Neural crest cell (in vitro differentiated cells): ENCODE data around the gene ZNF526. TPM values are rescaled to one million over a fixed set of nuclear protein-coding genes. Genes with fewer than 3 reads are reported as not detected.
"Not testable (repeated sequence)": the region's sequence is repeated elsewhere in the genome, so short reads cannot be mapped to it uniquely, and the experiment has no call there.

Experiments
- DNase-seq: peaks from one replicate; pipeline ENCODE4 v3.0.0; 2021; ENCODE audit warnings: low read depth, mixed read lengths, low spot score
- H3K27ac Mint-ChIP-seq: one replicate; pipeline ENCODE4 v1.8.0; 2021; ENCODE audit warnings: mild to moderate bottlenecking, mixed read lengths; ENCODE audit not compliant: unreplicated experiment
- H3K27me3 Mint-ChIP-seq: 2 replicates; pipeline ENCODE4 v1.8.0; 2021; ENCODE audit warnings: low read depth, mild to moderate bottlenecking, mixed read lengths
- H3K36me3 Mint-ChIP-seq: 2 replicates; pipeline ENCODE4 v1.8.0; 2021; ENCODE audit warnings: low read depth, mild to moderate bottlenecking, mixed read lengths
- H3K4me1 Mint-ChIP-seq: 2 replicates; pipeline ENCODE4 v1.8.0; 2021; ENCODE audit warnings: mixed read lengths
- H3K4me3 Mint-ChIP-seq: one replicate; pipeline ENCODE4 v1.8.0; 2021; ENCODE audit warnings: mild to moderate bottlenecking, mixed read lengths
- H3K9me3 Mint-ChIP-seq: 2 replicates; pipeline ENCODE4 v1.8.0; 2021; ENCODE audit warnings: mixed read lengths
- CTCF ChIP-seq: fragments of 200-600 bp; sonication (generic); conservative IDR thresholded peaks from 2 replicates; pipeline ENCODE4 v1.5.0; 2021; ENCODE audit warnings: antibody characterized with exemption, mild to moderate bottlenecking
- total RNA-seq: library from RNA; stranded (reverse); gene quantifications from 2 replicates; pipeline ENCODE4 v1.2.1, GENCODE V29; 2021

Gene ZNF526
- total RNA-seq, 1 donor from 2014 or later: 24.2 TPM

GRCh38 chr19:42261763-42262162 is 41.7 kb downstream of the ZNF526 start:
- Mint-ChIP-seq H3K4me3 (peak overlapping the region; percentile 19), H3K27me3 (no peaks in the 10 kb centered on the region), H3K4me1 (peaks cover 1% of the 10 kb centered on the region), H3K36me3 (no peaks in the 10 kb centered on the region), H3K9me3 (no peaks in the 10 kb centered on the region), H3K27ac (no peak overlapping the region)
- DNase-seq: no peak
- TF ChIP-seq CTCF: no peak

- not testable (repeated sequence) for H3K27ac Mint-ChIP-seq, DNase-seq, H3K9me3 Mint-ChIP-seq, H3K27me3 Mint-ChIP-seq, H3K36me3 Mint-ChIP-seq
- H3K4me3 Mint-ChIP-seq: peak overlapping the region; percentile 34
- peaks cover 23% of the 10 kb centered on the region for H3K4me1 Mint-ChIP-seq
Measured at GRCh38 chr19:42266105-42266504, 46.0 kb downstream of the ZNF526 start.

GRCh38 chr19:42266928-42267603 is 47.0 kb downstream of the ZNF526 start:
- not testable (repeated sequence) for H3K4me3 Mint-ChIP-seq

GRCh38 chr19:42267644-42268141 is 47.6 kb downstream of the ZNF526 start:
- Mint-ChIP-seq H3K9me3 (no peaks in the 10 kb centered on the region), H3K27me3 (no peaks in the 10 kb centered on the region), H3K36me3 (no peaks in the 10 kb centered on the region), H3K4me1 (peaks cover 23% of the 10 kb centered on the region), H3K27ac (no peak overlapping the region), H3K4me3 (no peak overlapping the region)
- no peak for TF ChIP-seq CTCF
- DNase-seq: no peak

More at GRCh38 chr19:42266928-42267603, 47.0 kb downstream of the ZNF526 start:
- not testable (repeated sequence) for H3K36me3 Mint-ChIP-seq, DNase-seq, H3K27ac Mint-ChIP-seq, H3K27me3 Mint-ChIP-seq, H3K9me3 Mint-ChIP-seq
- peaks cover 23% of the 10 kb centered on the region for H3K4me1 Mint-ChIP-seq

- Mint-ChIP-seq H3K27ac (no peak overlapping the region), H3K27me3 (no peaks in the 10 kb centered on the region), H3K36me3 (no peaks in the 10 kb centered on the region), H3K4me3 (no peak overlapping the region), H3K9me3 (no peaks in the 10 kb centered on the region), H3K4me1 (peaks cover 23% of the 10 kb centered on the region)
- TF ChIP-seq CTCF: no peak
- peak; percentile 97 for DNase-seq
Measured at GRCh38 chr19:42268142-42268703, 48.1 kb downstream of the ZNF526 start.

GRCh38 chr19:42268704-42269477 is 48.8 kb downstream of the ZNF526 start, which contains the start of gene CIC:
Gene CIC (plus strand): TSS chr19:42269252. CDS start chr19:42271784, 2,532 bp downstream.
- peak; percentile 98 for DNase-seq
- no peaks in the 10 kb centered on the region for H3K27me3 Mint-ChIP-seq
- H3K36me3 Mint-ChIP-seq: no peaks in the 10 kb centered on the region
- no peaks in the 10 kb centered on the region for H3K9me3 Mint-ChIP-seq
- peak within 1 kb of the TSS; percentile 87 for H3K4me3 Mint-ChIP-seq
- peaks cover 23% of the 10 kb centered on the region for H3K4me1 Mint-ChIP-seq
- H3K27ac Mint-ChIP-seq: peak within 1 kb of the TSS; percentile 19
- no peak for TF ChIP-seq CTCF
